ENCODE data around the gene HAUS5.
"Not testable (repeated sequence)": the region's sequence is repeated elsewhere in the genome, so short reads cannot be mapped to it uniquely, and the experiment has no call there.

HAUS5 gene

GRCh38 chr19:35648017-35648961 lies 35.8 kb downstream of the HAUS5 start, which contains the start of gene COX6B1:
Gene COX6B1 (plus strand): TSS chr19:35648323. CDS start chr19:35651244, 2,921 bp downstream.
- TF ChIP-seq MYC (IDR thresholded peaks at IDR 0.05; ENCODE audit: low read depth, low read length) (no peak; the same call in 1 of the 2 replicates), POLR2A (IDR thresholded peaks at IDR 0.05; ENCODE audit: extremely low read depth, insufficient read length) (peak; percentile 91)
- H3K4me3 ChIP-seq (ENCODE audit: low read depth, low read length): peak within 1 kb of the TSS; percentile 94
- peak; percentile 94 for DNase-seq (ENCODE audit: low read depth)

- DNase-seq (ENCODE audit: low read depth): no peak
- TF ChIP-seq MYC (IDR thresholded peaks at IDR 0.05; ENCODE audit: low read depth, low read length) (no peak), MAX (IDR thresholded peaks at IDR 0.05; ENCODE audit: low read depth, low read length) (no peak), POLR2A (IDR thresholded peaks at IDR 0.05; ENCODE audit: extremely low read depth, insufficient read length) (no peak), CTCF (IDR thresholded peaks at IDR 0.05; ENCODE audit: low read depth, low read length) (no peak)
- no peak overlapping the region for H3K4me3 ChIP-seq (ENCODE audit: low read depth, low read length)
These were observed 38.0 kb downstream of the HAUS5 start for GRCh38 chr19:35650581-35650980.

- not testable (repeated sequence) for DNase-seq (ENCODE audit: low read depth); H3K4me3 ChIP-seq (ENCODE audit: low read depth, low read length)
These were observed 42.3 kb downstream of the HAUS5 start for GRCh38 chr19:35654828-35655227.

- H3K4me3 ChIP-seq (ENCODE audit: low read depth, low read length): no peak overlapping the region
- no peak for DNase-seq (ENCODE audit: low read depth)
- TF ChIP-seq MYC (IDR thresholded peaks at IDR 0.05; ENCODE audit: low read depth, low read length) (no peak), POLR2A (IDR thresholded peaks at IDR 0.05; ENCODE audit: extremely low read depth, insufficient read length) (no peak), CTCF (IDR thresholded peaks at IDR 0.05; ENCODE audit: low read depth, low read length) (no peak), MAX (IDR thresholded peaks at IDR 0.05; ENCODE audit: low read depth, low read length) (no peak)
These were observed 43.1 kb downstream of the HAUS5 start for GRCh38 chr19:35655600-35655999.

GRCh38 chr19:35656700-35657099 lies 44.2 kb downstream of the HAUS5 start:
- TF ChIP-seq MYC (IDR thresholded peaks at IDR 0.05; ENCODE audit: low read depth, low read length) (no peak), MAX (IDR thresholded peaks at IDR 0.05; ENCODE audit: low read depth, low read length) (no peak), POLR2A (IDR thresholded peaks at IDR 0.05; ENCODE audit: extremely low read depth, insufficient read length) (no peak), CTCF (IDR thresholded peaks at IDR 0.05; ENCODE audit: low read depth, low read length) (no peak)
- H3K4me3 ChIP-seq (ENCODE audit: low read depth, low read length): no peak overlapping the region

GRCh38 chr19:35657904-35658700 lies 45.6 kb downstream of the HAUS5 start:
- H3K4me3 ChIP-seq (ENCODE audit: low read depth, low read length): no peak overlapping the region
- no peak for DNase-seq (ENCODE audit: low read depth)
- no peak for TF ChIP-seq MAX (IDR thresholded peaks at IDR 0.05; ENCODE audit: low read depth, low read length)
- TF ChIP-seq POLR2A (IDR thresholded peaks at IDR 0.05; ENCODE audit: extremely low read depth, insufficient read length): no peak
- no peak for TF ChIP-seq CTCF (IDR thresholded peaks at IDR 0.05; ENCODE audit: low read depth, low read length)
- TF ChIP-seq MYC (IDR thresholded peaks at IDR 0.05; ENCODE audit: low read depth, low read length): no peak

More at GRCh38 chr19:35656700-35657099, 44.2 kb downstream of the HAUS5 start:
- no peak for DNase-seq (ENCODE audit: low read depth)

Data from NB4 (cell line).